ENCODE results near the gene ZNF337. TPM values are rescaled to one million over a fixed set of nuclear protein-coding genes. Genes with fewer than 3 reads are reported as not detected.

ZNF337 gene
- total RNA-seq, 1 donor from 2014 or later = 14.1 TPM

Other genes with a start within 250 kb of the ZNF337 start
- gene NINL, start 111.3 kb downstream of the ZNF337 start, total RNA-seq = 10.7 TPM
- 5.4 TPM for gene NANP, start 72.8 kb downstream of the ZNF337 start, total RNA-seq

Data from lower lobe of right lung (tissue), 1 donor.